GM13977 (cell line): ENCODE data around the gene MBTPS1.

Source experiments
- DNase-seq: peaks from one replicate; pipeline ENCODE4 v3.0.0; 2012; ENCODE audit warnings: low spot score
- in situ Hi-C: fragments of 300-500 bp; cut with MboI; formaldehyde crosslinking; loops from one replicate; pipeline ENCODE4 v1.12.0; 2022; ENCODE audit warnings: low sequenced_read_pairs, low pct_unique_long_range_greater_than_20kb, mixed read lengths, inconsistent platforms; ENCODE audit not compliant: unreplicated experiment
- TF ChIP-seq, protein P1 (sequence below): IDR thresholded peaks from 2 replicates; pipeline ENCODE4 v1.5.1; 2012; ENCODE audit warnings: mild to moderate bottlenecking, control low read depth; ENCODE audit not compliant: insufficient read depth; ENCODE audit errors: extremely low read depth, missing control alignments

Gene MBTPS1

DNA sequence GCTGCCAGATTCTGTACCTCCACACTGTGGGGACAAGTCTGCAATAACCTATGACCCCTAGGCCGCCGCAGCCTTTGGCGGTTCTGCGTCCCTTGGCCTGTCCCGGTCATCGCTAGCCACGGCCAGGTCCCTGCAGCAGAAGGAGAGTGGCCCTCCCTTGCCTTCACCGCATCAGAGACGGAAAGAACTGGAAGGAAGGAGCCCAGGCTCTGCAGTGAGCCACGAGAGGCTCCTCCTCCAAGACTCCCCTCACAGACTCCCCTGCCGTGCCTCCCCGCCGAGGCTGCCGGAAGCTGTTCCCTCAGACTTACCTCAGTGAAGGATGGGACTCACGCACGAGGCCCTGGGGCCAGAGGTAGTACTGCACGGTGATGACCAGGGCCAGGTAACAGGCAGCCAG, 85.2 kb downstream of the MBTPS1 start:
- no peak for DNase-seq
- in situ Hi-C loops: no loop called here
- TF ChIP-seq, protein P1, sequence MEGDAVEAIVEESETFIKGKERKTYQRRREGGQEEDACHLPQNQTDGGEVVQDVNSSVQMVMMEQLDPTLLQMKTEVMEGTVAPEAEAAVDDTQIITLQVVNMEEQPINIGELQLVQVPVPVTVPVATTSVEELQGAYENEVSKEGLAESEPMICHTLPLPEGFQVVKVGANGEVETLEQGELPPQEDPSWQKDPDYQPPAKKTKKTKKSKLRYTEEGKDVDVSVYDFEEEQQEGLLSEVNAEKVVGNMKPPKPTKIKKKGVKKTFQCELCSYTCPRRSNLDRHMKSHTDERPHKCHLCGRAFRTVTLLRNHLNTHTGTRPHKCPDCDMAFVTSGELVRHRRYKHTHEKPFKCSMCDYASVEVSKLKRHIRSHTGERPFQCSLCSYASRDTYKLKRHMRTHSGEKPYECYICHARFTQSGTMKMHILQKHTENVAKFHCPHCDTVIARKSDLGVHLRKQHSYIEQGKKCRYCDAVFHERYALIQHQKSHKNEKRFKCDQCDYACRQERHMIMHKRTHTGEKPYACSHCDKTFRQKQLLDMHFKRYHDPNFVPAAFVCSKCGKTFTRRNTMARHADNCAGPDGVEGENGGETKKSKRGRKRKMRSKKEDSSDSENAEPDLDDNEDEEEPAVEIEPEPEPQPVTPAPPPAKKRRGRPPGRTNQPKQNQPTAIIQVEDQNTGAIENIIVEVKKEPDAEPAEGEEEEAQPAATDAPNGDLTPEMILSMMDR: no peak

DNA sequence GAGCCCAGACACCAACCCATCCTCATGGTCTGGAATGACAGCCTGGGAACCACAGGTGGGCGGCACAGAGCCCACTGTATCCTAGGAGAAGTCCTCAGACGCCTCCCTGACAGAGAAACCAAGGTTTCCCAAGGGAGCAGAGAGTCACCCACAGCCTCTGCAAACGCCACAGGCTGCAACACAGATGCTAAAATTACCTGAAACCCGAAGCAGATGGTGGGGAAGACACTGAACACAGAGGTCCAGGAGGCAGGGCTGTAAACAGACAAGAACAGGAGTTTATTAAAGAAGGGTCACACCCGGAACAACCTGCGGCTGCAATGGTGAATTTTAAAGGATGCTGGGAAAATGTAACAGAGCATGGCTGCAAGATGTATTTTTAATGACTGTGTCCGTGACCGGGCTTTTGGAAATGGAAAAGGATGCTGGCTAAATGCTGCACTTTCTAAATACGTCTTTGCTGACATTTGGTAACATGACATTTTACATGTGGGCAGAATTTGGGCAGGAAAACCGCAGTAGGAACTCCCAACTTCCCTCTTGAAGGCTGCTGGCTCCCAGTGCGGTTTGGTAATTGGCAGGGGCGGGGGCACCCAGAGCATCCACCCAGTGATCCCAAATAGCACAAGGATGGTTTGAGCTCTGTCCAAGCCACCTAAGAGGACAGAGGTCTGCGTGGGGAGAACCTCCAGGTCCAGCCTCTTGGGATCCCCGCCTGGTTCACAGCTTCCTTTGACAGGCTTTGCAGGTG, 87.3 kb downstream of the MBTPS1 start:
- no peak for DNase-seq
- in situ Hi-C loops: no loop called here
- TF ChIP-seq, protein P1: no peak

DNA sequence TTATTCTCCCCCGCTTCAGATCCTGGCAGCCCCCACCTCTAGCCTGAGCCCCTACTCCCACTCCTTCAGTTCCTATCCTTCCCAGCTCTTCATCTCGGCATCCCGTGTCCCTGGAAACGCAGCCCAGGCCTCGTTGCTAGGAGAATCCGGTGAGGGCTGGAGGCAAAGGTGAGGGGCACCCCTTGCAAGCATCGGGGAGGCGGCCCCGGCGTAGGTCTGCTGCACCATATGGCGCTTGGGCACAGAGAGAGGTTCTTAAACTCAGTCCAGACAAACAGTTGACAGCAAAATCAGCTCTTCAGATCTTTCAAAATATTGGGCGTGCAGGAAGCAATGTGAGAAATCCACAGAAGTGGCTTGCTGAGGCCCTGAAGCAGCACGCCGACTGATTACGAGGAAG, 89.1 kb downstream of the MBTPS1 start:
- TF ChIP-seq, protein P1: no peak
- in situ Hi-C loops: no loop called here
- DNase-seq: no peak

DNA sequence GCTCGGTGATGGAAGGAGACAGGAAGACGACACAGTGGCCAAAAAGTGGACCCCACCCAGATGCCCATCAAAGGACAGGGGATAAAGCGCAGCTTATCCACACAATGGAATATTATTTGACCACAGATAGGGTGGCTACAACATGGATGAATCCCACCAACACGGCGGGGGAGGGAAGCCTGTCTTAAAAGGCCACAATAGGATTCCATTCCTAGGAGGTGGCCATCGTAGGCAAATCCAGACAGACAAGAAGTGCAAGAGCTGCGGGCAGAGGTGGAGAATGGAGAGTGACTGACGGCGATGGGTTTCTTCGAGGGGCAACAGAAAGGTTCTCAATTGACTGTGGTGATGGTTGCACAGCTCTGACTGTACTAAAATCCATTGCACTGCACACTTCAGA, 90.1 kb downstream of the MBTPS1 start:
- DNase-seq: no peak
- in situ Hi-C loops: no loop called here
- TF ChIP-seq, protein P1: no peak

DNA sequence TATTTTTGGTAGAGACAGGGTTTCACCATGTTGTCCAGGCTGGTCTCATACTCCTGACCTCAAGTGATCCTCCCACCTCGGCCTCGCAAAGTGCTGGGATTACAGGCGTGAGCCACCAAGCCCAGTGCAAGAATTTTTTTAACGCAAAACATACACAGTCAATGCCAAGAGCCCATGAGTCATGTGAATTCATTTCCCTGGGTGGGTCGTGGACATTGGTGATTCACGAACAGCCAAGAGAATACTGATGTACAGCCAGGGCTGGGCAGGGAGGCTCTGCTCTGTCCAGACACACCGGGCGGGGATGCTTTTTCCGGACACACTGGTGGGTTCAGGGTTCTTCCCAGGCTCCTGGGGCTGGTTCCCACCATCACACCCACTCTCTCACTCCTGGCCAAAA, 91.9 kb downstream of the MBTPS1 start:
- no peak for DNase-seq

DNA sequence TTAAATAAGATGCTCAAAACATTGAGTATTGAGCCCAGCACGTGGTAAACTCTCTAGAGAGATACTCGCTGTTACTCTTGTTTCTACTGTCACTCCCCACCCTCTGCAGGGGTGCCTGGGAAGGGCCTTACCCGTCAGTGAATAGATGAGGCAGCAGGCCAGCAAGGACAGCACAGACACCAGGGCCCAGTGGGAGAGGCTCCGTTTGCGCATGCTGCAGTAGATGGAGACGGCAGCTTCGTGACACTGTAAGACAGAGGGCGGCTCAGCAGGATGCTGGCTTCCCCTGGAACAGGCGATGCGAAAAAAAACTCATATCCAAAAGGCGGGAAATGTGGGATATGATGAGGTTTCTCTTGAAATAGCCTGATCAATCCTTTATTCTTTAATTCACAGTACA, 94.1 kb downstream of the MBTPS1 start:
- no peak for DNase-seq
- in situ Hi-C loops: no loop called here
- TF ChIP-seq, protein P1: no peak

More for the DNA sequence above, 91.9 kb downstream of the MBTPS1 start:
- in situ Hi-C loops: no loop called here
- TF ChIP-seq, protein P1: no peak
